Activated CD4-positive, alpha-beta T cell treated with anti-CD3 and anti-CD28 coated beads, Interleukin-2, amount 10 ng/mL, durations not matched to agents 24 days and 14 days (primary cell): ENCODE data around the gene RALA. TPM values are rescaled to one million over a fixed set of nuclear protein-coding genes. Genes with fewer than 3 reads are reported as not detected.

Source experiments
- DNase-seq: peaks from one replicate; pipeline ENCODE4 v3.0.0; 2022
- H3K27ac Mint-ChIP-seq: one replicate; pipeline ENCODE4 v1.8.0; 2022; ENCODE audit warnings: mild to moderate bottlenecking, mixed read lengths
- H3K27me3 Mint-ChIP-seq: one replicate; pipeline ENCODE4 v1.8.0; 2022; ENCODE audit warnings: mixed read lengths
- H3K36me3 Mint-ChIP-seq: one replicate; pipeline ENCODE4 v1.8.0; 2022; ENCODE audit warnings: low read depth, mild to moderate bottlenecking, mixed read lengths
- H3K4me1 Mint-ChIP-seq: one replicate; pipeline ENCODE4 v1.8.0; 2021; ENCODE audit warnings: mixed read lengths
- H3K4me3 Mint-ChIP-seq: one replicate; pipeline ENCODE4 v1.8.0; 2022; ENCODE audit warnings: mild to moderate bottlenecking, moderate library complexity, mixed read lengths
- H3K9me3 Mint-ChIP-seq: one replicate; pipeline ENCODE4 v1.8.0; 2021; ENCODE audit warnings: mixed read lengths
- intact Hi-C: fragments of 100-400 bp; cut with micrococcal nuclease; formaldehyde crosslinking; loops from one replicate; pipeline ENCODE4 v1.15.1; 2023
- total RNA-seq: library from RNA; stranded (reverse); gene quantifications from 2 replicates; pipeline ENCODE4 v1.2.3, GENCODE V29; 2022

The RALA gene
- total RNA-seq, 1 donor from 2014 or later, result 37.0 TPM

DNA sequence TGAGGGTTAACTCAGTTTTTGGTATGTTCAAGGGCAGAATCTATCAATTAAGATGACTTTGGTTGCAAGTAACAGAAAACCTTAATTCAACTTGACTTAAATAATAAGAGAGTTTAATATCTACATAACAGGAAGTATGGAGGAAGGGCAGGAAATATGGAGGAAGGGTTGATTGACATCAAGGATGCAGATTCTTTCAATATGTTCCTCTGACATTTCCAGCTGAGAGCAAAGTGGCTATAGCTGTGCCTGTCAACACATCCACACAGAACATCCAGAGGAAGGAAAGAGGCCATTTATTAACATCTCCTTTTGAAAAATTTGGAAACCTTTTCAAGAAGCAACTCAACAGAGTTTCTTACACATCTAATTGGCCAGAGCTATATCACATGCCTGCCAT lies 19.4 kb upstream of the RALA start:
- no peak for DNase-seq
- H3K27me3 Mint-ChIP-seq, result peaks cover 1% of the 10 kb centered on the region
- H3K9me3 Mint-ChIP-seq, result peaks cover 15% of the 10 kb centered on the region
- H3K36me3 Mint-ChIP-seq, result no peaks in the 10 kb centered on the region
- intact Hi-C loops, result no loop called here
- H3K27ac Mint-ChIP-seq, result no peak overlapping the region
- H3K4me1 Mint-ChIP-seq, result peaks cover 31% of the 10 kb centered on the region
- H3K4me3 Mint-ChIP-seq, result no peak overlapping the region

DNA sequence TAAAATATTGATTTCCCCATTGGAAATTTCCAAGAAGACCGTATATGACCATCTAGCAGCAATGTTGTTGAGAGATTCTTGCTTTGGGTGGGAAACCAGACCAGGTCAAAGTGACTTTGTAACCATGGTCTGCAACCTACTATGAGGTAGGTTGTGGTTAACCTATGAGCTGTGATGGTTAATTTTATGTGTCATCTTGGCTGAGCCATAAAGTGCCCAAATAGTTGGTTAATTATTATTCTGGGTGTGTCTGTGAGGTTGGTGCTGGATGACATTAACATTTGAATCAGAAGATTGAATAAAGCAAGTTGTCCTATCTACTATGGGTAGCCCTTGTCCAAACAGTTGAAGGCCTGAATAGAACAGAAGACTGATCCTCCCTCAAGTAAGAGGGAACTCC lies 18.3 kb upstream of the RALA start:
- no peak for DNase-seq
- intact Hi-C loops, result no loop called here
- Mint-ChIP-seq H3K9me3 (peaks cover 15% of the 10 kb centered on the region), H3K4me1 (peaks cover 39% of the 10 kb centered on the region), H3K4me3 (no peak overlapping the region), H3K36me3 (peaks cover 1% of the 10 kb centered on the region), H3K27ac (no peak overlapping the region), H3K27me3 (peaks cover 6% of the 10 kb centered on the region)

DNA sequence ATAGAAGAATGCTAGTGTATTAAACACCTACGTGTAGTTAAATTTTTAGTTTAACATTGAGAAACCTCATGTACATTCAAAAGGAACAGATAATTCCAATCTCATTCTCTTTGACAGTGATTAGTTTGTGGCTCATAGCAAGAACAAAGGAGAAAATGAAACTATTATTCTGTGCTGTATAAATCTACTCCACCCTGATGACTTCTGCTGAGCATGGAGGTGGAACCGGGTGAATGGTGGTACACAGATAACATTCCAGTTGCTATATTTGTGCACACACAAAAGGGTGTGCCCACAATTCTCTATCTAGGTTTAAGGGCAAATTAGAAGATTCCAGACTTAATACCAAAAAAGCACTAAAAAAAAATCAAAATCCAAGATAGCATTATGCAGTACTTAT lies 17.0 kb upstream of the RALA start:
- H3K4me1 Mint-ChIP-seq, result peaks cover 41% of the 10 kb centered on the region
- no peak overlapping the region for H3K4me3 Mint-ChIP-seq
- no peak overlapping the region for H3K27ac Mint-ChIP-seq
- no peak for DNase-seq
- peaks cover 1% of the 10 kb centered on the region for H3K36me3 Mint-ChIP-seq
- intact Hi-C loops, result no loop called here
- peaks cover 10% of the 10 kb centered on the region for H3K27me3 Mint-ChIP-seq
- peaks cover 15% of the 10 kb centered on the region for H3K9me3 Mint-ChIP-seq

DNA sequence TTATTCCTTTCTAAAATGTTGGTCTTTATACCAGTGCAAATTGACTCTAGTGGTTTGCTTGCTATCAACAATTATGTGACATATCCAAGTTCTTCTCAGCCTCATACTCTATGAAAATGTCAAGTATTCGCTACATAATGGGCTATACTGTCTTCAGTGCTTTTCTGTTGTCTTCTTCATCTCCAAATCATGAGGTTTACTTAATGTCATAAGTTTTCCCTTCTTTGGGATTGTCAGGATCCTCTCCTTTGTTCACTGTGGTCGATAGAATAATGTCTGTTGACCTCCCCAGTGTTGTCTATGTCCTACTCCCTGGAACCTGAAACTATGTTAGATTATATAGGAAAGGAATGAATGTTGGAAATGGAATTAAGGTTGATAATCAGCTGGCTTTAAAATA lies 16.4 kb upstream of the RALA start:
- no peak overlapping the region for H3K4me3 Mint-ChIP-seq
- peaks cover 41% of the 10 kb centered on the region for H3K4me1 Mint-ChIP-seq
- H3K9me3 Mint-ChIP-seq, result peaks cover 15% of the 10 kb centered on the region
- no peak for DNase-seq
- H3K27ac Mint-ChIP-seq, result no peak overlapping the region
- intact Hi-C loops, result no loop called here
- H3K27me3 Mint-ChIP-seq, result peaks cover 10% of the 10 kb centered on the region
- peaks cover 1% of the 10 kb centered on the region for H3K36me3 Mint-ChIP-seq

DNA sequence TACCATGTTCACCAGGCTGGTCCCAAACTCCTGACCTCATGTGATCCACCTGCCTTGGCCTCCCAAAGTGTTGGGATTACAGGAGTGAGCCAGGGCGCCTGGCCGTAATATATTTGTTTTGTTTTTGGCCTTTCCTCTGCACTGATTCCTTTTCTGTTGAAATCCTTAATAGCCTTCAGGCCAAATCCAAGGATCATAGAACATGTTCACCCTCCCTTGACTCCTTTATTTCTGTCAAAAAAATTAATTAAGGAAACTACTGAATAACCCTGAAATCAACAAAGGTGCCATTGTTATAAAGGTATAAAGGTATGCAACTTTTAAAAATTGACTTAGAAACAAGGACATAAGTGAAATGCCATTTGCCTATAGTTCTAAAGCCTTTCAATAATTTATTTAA lies 15.5 kb upstream of the RALA start:
- H3K4me1 Mint-ChIP-seq, result peaks cover 41% of the 10 kb centered on the region
- peaks cover 1% of the 10 kb centered on the region for H3K36me3 Mint-ChIP-seq
- intact Hi-C loops, result loop anchor here (2.0 kb wide), 1 partner anchor 15 kb away; no protein-coding TSS in a partner anchor
- peak overlapping the region; percentile 9 for H3K4me3 Mint-ChIP-seq
- peaks cover 15% of the 10 kb centered on the region for H3K9me3 Mint-ChIP-seq
- peaks cover 14% of the 10 kb centered on the region for H3K27me3 Mint-ChIP-seq
- DNase-seq, result no peak
- no peak overlapping the region for H3K27ac Mint-ChIP-seq

DNA sequence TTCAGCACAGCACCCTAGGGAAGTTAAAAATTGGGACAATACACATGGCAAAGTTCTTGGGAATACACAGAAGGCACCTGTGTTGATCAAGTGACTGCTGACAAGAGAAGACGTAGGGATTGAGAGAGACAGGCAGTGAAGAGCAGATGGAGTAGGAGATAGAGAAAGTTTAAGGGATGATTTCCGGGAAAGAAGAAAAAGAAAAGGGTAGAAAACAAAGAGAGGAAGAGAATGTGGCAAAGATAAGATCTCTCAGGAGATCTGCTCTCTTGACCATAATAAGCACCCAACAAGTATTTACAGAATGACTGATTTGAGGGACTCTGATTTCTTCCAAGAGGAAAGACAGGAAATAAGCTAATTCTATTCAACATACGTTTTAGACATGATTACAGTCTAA lies 15.1 kb upstream of the RALA start:
- H3K4me1 Mint-ChIP-seq, result peaks cover 41% of the 10 kb centered on the region
- peak overlapping the region; percentile 9 for H3K4me3 Mint-ChIP-seq
- peaks cover 14% of the 10 kb centered on the region for H3K27me3 Mint-ChIP-seq
- H3K27ac Mint-ChIP-seq, result no peak overlapping the region
- intact Hi-C loops, result loop anchor here (2.0 kb wide), 1 partner anchor 15 kb away; no protein-coding TSS in a partner anchor
- H3K36me3 Mint-ChIP-seq, result peaks cover 1% of the 10 kb centered on the region
- H3K9me3 Mint-ChIP-seq, result peaks cover 15% of the 10 kb centered on the region
- DNase-seq, result no peak

DNA sequence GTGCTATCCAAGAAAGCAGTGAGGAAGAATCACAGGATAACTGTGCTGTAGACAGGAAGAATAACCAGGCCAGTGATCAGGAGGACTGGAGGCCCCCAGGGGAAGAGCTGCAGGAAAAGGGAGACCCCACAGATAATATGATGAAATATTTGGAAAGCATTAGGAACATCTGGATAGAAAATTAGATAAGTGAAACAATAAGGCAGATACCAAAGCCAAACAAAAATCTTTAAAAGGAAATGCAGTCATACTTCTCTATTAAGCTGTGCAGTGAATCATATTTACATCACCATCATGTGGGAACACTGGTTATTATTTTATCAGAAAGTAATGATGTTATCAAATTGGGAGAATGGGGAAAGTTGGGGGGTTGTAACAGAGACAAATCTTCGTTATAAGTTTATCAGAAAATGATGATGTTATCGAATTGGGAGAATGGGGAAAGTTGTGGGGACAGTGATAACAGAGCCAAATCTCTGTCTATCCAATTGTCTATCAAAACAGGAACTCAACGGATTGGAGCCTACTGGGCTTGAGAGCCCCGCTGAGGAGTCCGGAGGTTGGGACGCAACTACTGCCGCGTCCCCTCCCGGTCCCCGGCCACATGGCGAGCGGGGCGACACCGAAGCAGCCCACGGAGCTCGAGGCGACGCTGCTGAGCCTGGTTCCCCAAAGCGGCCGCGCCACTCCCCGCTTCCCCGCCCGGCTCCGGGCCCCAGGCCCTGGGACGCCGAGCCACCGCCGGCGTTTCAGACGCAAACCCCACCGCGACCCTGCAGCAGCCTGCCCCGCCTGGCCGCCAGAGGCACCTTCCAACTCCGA lies 14.0 kb upstream of the RALA start:
- H3K9me3 Mint-ChIP-seq, result peaks cover 10% of the 10 kb centered on the region
- peak overlapping the region; percentile 56 for H3K4me3 Mint-ChIP-seq
- intact Hi-C loops, result loop anchor here (2.0 kb wide), 1 partner anchor 17 kb away; no protein-coding TSS in a partner anchor
- no peak overlapping the region for H3K27ac Mint-ChIP-seq
- peaks cover 36% of the 10 kb centered on the region for H3K4me1 Mint-ChIP-seq
- peaks cover 1% of the 10 kb centered on the region for H3K36me3 Mint-ChIP-seq
- peaks cover 16% of the 10 kb centered on the region for H3K27me3 Mint-ChIP-seq
- no peak for DNase-seq

DNA sequence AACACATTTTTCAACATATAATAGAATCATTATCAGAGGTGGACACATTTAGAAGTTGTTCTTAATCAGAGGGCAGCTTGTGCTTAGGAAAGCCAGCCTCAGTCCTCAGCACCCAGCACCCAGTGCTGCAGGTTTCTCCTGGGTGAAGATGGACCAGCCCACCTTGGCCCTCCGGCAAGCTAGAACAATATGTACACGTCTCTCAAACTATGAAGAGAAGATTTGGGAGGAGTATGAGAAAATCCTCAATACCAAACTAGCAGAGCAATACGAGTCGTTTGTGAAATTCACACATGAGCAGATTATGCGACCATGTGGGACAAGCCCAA lies 13.5 kb upstream of the RALA start:
- H3K4me3 Mint-ChIP-seq, result peak overlapping the region; percentile 56
- peaks cover 1% of the 10 kb centered on the region for H3K36me3 Mint-ChIP-seq
- H3K4me1 Mint-ChIP-seq, result peaks cover 36% of the 10 kb centered on the region
- intact Hi-C loops, result loop anchor here (2.0 kb wide), 1 partner anchor 17 kb away; no protein-coding TSS in a partner anchor
- no peak for DNase-seq
- peaks cover 16% of the 10 kb centered on the region for H3K27me3 Mint-ChIP-seq
- H3K27ac Mint-ChIP-seq, result no peak overlapping the region
- H3K9me3 Mint-ChIP-seq, result peaks cover 10% of the 10 kb centered on the region

DNA sequence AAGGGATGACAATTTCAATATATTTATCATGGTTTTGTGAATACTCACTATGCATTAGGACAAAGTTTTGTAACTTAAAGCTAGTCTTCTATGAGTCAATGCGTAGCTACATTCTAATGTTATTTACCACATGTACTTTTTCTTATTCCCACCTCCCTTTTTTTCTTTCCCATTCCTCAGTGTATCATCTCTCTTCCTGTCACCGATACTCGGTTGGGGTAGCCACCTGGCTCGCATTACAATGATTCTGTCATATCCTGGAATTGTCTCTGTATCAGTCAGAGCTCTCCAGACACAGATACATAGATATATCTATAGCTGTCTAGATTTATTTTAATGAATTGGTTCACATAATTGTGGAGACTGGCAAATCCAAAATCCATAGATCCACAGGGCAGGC lies 9.8 kb upstream of the RALA start:
- Mint-ChIP-seq H3K27ac (no peak overlapping the region), H3K27me3 (peaks cover 30% of the 10 kb centered on the region), H3K4me3 (no peak overlapping the region), H3K36me3 (peaks cover 1% of the 10 kb centered on the region), H3K9me3 (peaks cover 3% of the 10 kb centered on the region), H3K4me1 (peaks cover 12% of the 10 kb centered on the region)
- DNase-seq, result no peak
- intact Hi-C loops, result no loop called here

DNA sequence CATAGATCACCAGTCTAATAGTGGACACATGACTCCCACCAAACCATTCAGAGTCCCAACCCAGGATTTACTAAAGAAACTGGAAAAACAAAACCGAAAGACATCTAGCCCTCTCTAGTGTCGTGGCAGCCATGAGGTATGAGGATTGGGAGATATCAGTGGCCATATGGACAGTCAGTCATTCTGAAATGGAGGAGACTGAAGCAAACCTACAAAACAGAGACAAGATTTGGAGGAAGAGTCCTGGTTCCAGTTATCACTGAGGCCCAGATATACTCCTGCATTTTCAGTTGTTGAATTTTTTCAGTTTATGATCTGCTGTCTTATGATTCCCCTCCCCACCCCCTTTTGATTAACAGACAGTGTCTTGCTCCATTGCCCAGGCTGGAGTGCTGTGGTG lies 9.1 kb upstream of the RALA start:
- Mint-ChIP-seq H3K36me3 (peaks cover 1% of the 10 kb centered on the region), H3K27me3 (peaks cover 27% of the 10 kb centered on the region), H3K27ac (no peak overlapping the region), H3K4me1 (peaks cover 7% of the 10 kb centered on the region), H3K4me3 (no peak overlapping the region), H3K9me3 (peaks cover 3% of the 10 kb centered on the region)
- DNase-seq, result no peak
- intact Hi-C loops, result no loop called here

DNA sequence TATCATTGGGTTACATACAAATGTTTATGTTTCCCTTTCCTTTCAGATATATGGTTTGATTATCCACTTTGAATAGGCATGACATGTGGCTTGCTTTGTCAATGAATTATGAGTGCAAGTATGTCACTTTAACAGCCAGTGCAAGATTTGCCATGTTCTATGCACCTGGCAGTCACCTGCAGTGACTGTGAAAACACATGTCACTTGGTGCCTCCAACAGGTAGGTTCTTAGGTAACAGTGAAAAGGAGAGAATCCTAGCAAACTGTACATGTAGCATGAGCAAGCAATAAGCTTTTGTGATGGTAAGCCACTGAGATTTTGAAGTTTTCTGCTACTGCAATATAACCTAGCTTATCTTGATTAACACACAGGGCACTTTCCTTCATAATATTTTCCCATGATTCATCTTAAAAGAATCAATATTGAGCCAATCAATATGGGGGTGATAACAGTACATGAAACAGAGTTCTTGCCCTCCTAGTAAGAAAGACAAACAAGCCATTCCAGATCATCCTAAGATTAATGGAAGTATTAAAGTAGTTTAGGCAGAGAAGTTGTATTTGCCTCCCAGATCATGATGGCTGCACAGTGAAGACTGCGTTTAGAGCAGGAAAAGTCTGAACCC lies 7.9 kb upstream of the RALA start:
- Mint-ChIP-seq H3K27ac (no peak overlapping the region), H3K9me3 (peaks cover 3% of the 10 kb centered on the region), H3K4me3 (no peak overlapping the region), H3K27me3 (peaks cover 23% of the 10 kb centered on the region), H3K4me1 (peaks cover 2% of the 10 kb centered on the region), H3K36me3 (peaks cover under 1% of the 10 kb centered on the region)
- intact Hi-C loops, result no loop called here
- no peak for DNase-seq

DNA sequence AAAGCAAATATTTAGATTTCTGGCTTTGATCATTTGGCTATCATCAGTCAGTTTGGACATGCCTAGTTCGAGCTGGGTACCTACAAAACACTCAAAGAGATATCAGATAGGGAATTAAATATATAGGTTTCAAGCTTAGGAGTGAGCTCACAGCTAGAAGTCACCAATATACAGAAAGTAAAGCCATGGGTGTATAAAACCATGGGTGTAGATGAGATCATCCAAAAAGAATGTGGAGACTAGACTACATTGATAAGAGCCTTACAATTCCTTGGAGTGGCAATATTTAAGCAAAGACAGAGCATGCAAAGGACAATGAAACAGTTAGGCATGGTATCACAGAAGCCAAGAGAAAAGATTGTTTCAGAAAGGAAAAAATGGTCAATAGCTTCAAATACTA lies 7.2 kb upstream of the RALA start:
- H3K36me3 Mint-ChIP-seq, result peaks cover 2% of the 10 kb centered on the region
- H3K4me3 Mint-ChIP-seq, result no peak overlapping the region
- no peak overlapping the region for H3K27ac Mint-ChIP-seq
- no peak for DNase-seq
- H3K4me1 Mint-ChIP-seq, result no peaks in the 10 kb centered on the region
- intact Hi-C loops, result no loop called here
- H3K27me3 Mint-ChIP-seq, result peaks cover 20% of the 10 kb centered on the region
- peaks cover 3% of the 10 kb centered on the region for H3K9me3 Mint-ChIP-seq

DNA sequence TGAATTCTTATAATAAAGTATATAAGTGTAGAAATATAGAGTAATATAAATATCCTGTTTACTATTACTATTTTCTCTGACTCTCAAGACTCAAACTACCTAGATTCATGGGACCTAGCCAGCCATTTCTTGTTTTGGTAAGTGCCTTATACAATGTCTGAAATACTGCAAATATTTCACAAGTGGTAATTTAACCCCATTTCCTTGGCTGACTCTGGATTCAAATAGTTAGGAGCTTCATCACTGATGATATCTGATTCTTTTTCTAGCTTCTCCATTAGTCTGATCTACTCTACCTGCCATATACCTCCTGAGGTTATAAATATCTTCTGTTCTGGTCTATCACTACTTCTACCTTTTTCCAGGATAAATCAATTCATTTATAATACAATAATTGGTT lies 6.4 kb upstream of the RALA start:
- H3K4me3 Mint-ChIP-seq, result no peak overlapping the region
- no peak overlapping the region for H3K27ac Mint-ChIP-seq
- H3K36me3 Mint-ChIP-seq, result peaks cover 4% of the 10 kb centered on the region
- H3K9me3 Mint-ChIP-seq, result peaks cover 3% of the 10 kb centered on the region
- no peak for DNase-seq
- intact Hi-C loops, result no loop called here
- H3K4me1 Mint-ChIP-seq, result peaks cover 2% of the 10 kb centered on the region
- peaks cover 20% of the 10 kb centered on the region for H3K27me3 Mint-ChIP-seq

DNA sequence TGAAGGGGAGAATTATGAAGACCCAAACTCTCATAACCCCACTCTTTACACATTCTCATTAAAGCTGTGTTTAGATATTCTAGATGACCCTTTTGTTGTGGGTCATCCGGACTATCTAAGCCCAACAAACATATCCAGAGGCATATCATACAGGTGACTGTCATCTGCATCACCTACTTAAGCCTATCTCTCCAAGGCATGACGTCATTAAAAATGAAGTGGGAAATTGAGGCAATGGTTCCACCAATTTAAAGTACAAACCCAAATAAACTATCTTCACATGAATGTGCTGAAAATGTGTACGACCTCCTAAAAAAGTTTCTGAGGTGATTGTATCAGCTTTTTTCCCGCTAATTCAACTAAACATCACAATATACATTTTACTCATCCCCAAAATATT lies 4.5 kb upstream of the RALA start:
- H3K4me3 Mint-ChIP-seq, result no peak overlapping the region
- peaks cover 9% of the 10 kb centered on the region for H3K4me1 Mint-ChIP-seq
- H3K9me3 Mint-ChIP-seq, result peaks cover 3% of the 10 kb centered on the region
- no peak for DNase-seq
- H3K36me3 Mint-ChIP-seq, result peaks cover 8% of the 10 kb centered on the region
- peaks cover 17% of the 10 kb centered on the region for H3K27me3 Mint-ChIP-seq
- intact Hi-C loops, result no loop called here
- H3K27ac Mint-ChIP-seq, result no peak overlapping the region
